HepG2 (cell line): ENCODE data around the gene GPRIN2. TPM values are rescaled to one million over a fixed set of nuclear protein-coding genes. Genes with fewer than 3 reads are reported as not detected.

Source experiments
- CHD4 ChIP-seq: fragments of 200-600 bp; sonication (generic); IDR thresholded peaks from 2 replicates; pipeline ENCODE4 v1.7.0; 2017; ENCODE audit warnings: mild to moderate bottlenecking, low read length, borderline replicate concordance
- FOXK2 ChIP-seq: fragments of 450-650 bp; IDR thresholded peaks from 2 replicates; pipeline ENCODE4 v1.6.1; 2016
- HMGXB4 ChIP-seq, 2 experiments: sonication (generic) in 1 of 2; formaldehyde crosslinking in 1 of 2; IDR thresholded peaks; 2 replicates each; pipeline versions ENCODE4 v1.4.0 to v1.6.1; 2018 to 2020; ENCODE audit warnings: missing genetic modification reagents in 2 of 2, borderline replicate concordance in 1 of 2, low read depth in 1 of 2, mild to moderate bottlenecking in 1 of 2, missing biosample characterization in 1 of 2
- TOPORS ChIP-seq: sonication (generic); formaldehyde crosslinking; IDR thresholded peaks from 2 replicates; pipeline ENCODE4 v1.8.0; 2023; ENCODE audit warnings: mild to moderate bottlenecking, missing genetic modification reagents
- ZBTB43 ChIP-seq: sonication (generic); formaldehyde crosslinking; conservative IDR thresholded peaks from 2 replicates; pipeline ENCODE4 v1.4.0; 2020; ENCODE audit warnings: missing genetic modification reagents
- ZC3H13 ChIP-seq: sonication (generic); formaldehyde crosslinking; IDR thresholded peaks from 2 replicates; pipeline ENCODE4 v1.8.1; 2023; ENCODE audit warnings: mild to moderate bottlenecking, missing genetic modification reagents, moderate library complexity
- ZNF496 ChIP-seq: sonication (generic); formaldehyde crosslinking; IDR thresholded peaks from 2 replicates; pipeline ENCODE4 v1.8.1; 2023; ENCODE audit warnings: mild to moderate bottlenecking, moderate library complexity, missing genetic modification reagents; ENCODE audit not compliant: insufficient replicate concordance
- ZNF646 ChIP-seq: sonication (generic); formaldehyde crosslinking; IDR thresholded peaks from 2 replicates; pipeline ENCODE4 v1.9.0; 2021; ENCODE audit warnings: mild to moderate bottlenecking, missing genetic modification reagents
- ZNF784 ChIP-seq: sonication (generic); formaldehyde crosslinking; IDR thresholded peaks from 2 replicates; pipeline ENCODE4 v1.5.1; 2020; ENCODE audit warnings: missing genetic modification reagents, mild to moderate bottlenecking, borderline replicate concordance
- polyA plus RNA-seq, 8 experiments: library from polyadenylated mRNA; depleted of rRNA in 3 of 8; stranded (reverse) in 7 of 8; unstranded in 1 of 8; fragments of >200 nt; fragmentation: Illumina TruSeq in 4 of 8; extraction: Trizol in 4 of 8; gene quantifications; 2 replicates each; pipeline versions ENCODE4 v1.2.1 to v1.2.3, GENCODE V29; 2011 to 2016; ENCODE audit warnings: low read depth in 4 of 8, missing spikeins in 1 of 8, mixed read lengths in 1 of 8; ENCODE audit not compliant: insufficient read depth in 1 of 8
- total RNA-seq, 5 experiments: library from RNA; depleted of rRNA; stranded (reverse); fragments of >200 nt; fragmentation: Illumina TruSeq; extraction: Trizol; gene quantifications; 2 replicates each; pipeline ENCODE4 v1.2.3, GENCODE V29; 2016; ENCODE audit warnings: low read depth in 1 of 5

GPRIN2 gene
- total and polyA plus RNA-seq, 2 of the 13 experiments (the other 11 are each of a cell fraction or from before 2014, with no cell fraction given), result not detected

GRCh38 chr10:46525824-46526681 lies 30.4 kb downstream of the GPRIN2 start (continued):
- TF ChIP-seq ZBTB43, result no peak
- no peak for TF ChIP-seq HMGXB4 (CRISPR knock-in tag; IDR thresholded peaks at IDR 0.05; ENCODE audit: borderline replicate concordance in 1 of 2, low read depth in 1 of 2)
- peak; percentile 90 for TF ChIP-seq ZNF646
- no peak for TF ChIP-seq ZC3H13
- TF ChIP-seq FOXK2, result 0 out of 2 replicates have a peak, but pooled peaks have one; percentile 5
- TF ChIP-seq ZNF496, result no peak
- no peak for TF ChIP-seq TOPORS (CRISPR knock-in tag)
- TF ChIP-seq ZNF784, result no peak
- peak; percentile 50; the same call in 1 of the 2 replicates for TF ChIP-seq CHD4
